GM18951 (cell line): Measurements from ENCODE around the gene CAMK2A.

Experiments used
- POLR2A ChIP-seq: IDR thresholded peaks from 4 replicates; pipeline ENCODE4 v1.6.1; 2011; ENCODE audit warnings: mild to moderate bottlenecking; ENCODE audit not compliant: insufficient read length, insufficient read depth; ENCODE audit errors: extremely low read depth
- in situ Hi-C: fragments of 300-500 bp; cut with MboI; formaldehyde crosslinking; loops from one replicate; pipeline ENCODE4 v1.12.0; 2022; ENCODE audit warnings: low sequenced_read_pairs, mixed read lengths, inconsistent platforms; ENCODE audit not compliant: unreplicated experiment

The CAMK2A gene

GRCh38 chr5:150215979-150216944 is 73.3 kb downstream of the CAMK2A start:
- in situ Hi-C loops, result no loop called here
- no peak for TF ChIP-seq POLR2A

DNA sequence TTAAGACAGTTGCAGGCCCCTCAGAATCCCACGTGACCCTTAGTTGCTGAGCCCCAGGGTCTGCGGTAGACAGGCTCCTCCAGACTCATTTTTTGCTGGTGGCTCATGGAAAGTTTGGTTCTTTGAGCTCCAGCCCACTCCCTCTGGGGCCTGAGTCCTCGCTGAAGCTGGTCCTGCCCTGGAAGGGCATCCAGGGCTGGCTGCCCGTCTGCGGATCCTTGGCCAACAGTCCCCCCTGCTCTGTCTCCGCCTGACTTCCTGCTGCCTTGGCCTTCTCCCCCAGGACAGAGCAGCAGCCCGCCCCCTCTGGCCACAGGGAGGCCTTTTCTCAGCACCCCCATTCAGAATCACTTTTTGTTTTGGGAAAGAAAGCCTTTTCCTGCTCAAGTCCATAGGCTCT is 75.3 kb downstream of the CAMK2A start:
- in situ Hi-C loops, result no loop called here
- no peak for TF ChIP-seq POLR2A

GRCh38 chr5:150213530-150213929 is 76.0 kb downstream of the CAMK2A start:
- TF ChIP-seq POLR2A, result no peak
- in situ Hi-C loops, result no loop called here

- no peak for TF ChIP-seq POLR2A
- in situ Hi-C loops, result no loop called here
These were observed 78.2 kb downstream of the CAMK2A start for GRCh38 chr5:150211156-150212030.

DNA sequence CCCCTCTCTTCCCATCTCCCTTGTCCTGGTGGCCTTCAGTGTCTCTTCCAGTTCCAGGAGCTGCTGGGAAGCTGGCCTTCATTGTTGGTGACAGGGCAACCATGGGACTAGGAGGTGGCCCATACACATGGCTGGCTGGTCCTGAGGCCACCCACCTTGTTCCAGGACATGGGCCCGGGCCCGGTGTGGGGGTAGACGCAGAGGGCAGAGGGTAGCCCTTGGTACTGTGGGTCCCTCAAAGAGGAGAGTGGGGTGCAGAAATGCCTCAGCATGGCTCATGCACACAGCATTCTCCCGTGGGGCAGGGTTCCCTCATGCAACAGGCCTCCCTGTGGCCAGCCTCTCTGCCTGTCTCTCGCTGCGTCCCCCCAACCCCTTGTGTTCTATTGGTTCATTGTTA is 78.9 kb downstream of the CAMK2A start:
- no peak for TF ChIP-seq POLR2A
- in situ Hi-C loops, result no loop called here

GRCh38 chr5:150209099-150209635 is 80.4 kb downstream of the CAMK2A start:
- TF ChIP-seq POLR2A, result no peak
- in situ Hi-C loops, result no loop called here

- TF ChIP-seq POLR2A, result no peak
- in situ Hi-C loops, result no loop called here
These were observed 81.1 kb downstream of the CAMK2A start for GRCh38 chr5:150208187-150209098.

- in situ Hi-C loops, result no loop called here
- no peak for TF ChIP-seq POLR2A
These were observed 82.8 kb downstream of the CAMK2A start for GRCh38 chr5:150206779-150207115.

GRCh38 chr5:150206098-150206778 is 83.3 kb downstream of the CAMK2A start:
- no peak for TF ChIP-seq POLR2A
- in situ Hi-C loops, result no loop called here

- TF ChIP-seq POLR2A, result no peak
- in situ Hi-C loops, result no loop called here
These were observed 85.0 kb downstream of the CAMK2A start for GRCh38 chr5:150204590-150204960.

- TF ChIP-seq POLR2A, result no peak
- in situ Hi-C loops, result no loop called here
These were observed 85.6 kb downstream of the CAMK2A start for GRCh38 chr5:150203832-150204589.
